ENCODE results near the gene AKR1D1. TPM values are rescaled to one million over a fixed set of nuclear protein-coding genes. Genes with fewer than 3 reads are reported as not detected.
"Not testable (repeated sequence)": the region's sequence is repeated elsewhere in the genome, so short reads cannot be mapped to it uniquely, and the experiment has no call there.

The AKR1D1 gene
- polyA plus RNA-seq, 4 donors, result 24.9 TPM; not detected in 3

- Histone ChIP-seq H3K27ac (ENCODE audit: low read depth in 1 of 3, low read length in 2 of 3) (no peak overlapping the region), H3K4me3 (ENCODE audit: low read depth in 1 of 3, low read length in 3 of 3) (no peak overlapping the region), H3K4me1 (ENCODE audit: control insufficient read depth in 3 of 3, insufficient read depth in 2 of 3, low read depth in 1 of 3, low read length in 2 of 3) (no peaks in the 10 kb centered on the region), H3K36me3 (ENCODE audit: control insufficient read depth in 3 of 3, insufficient read depth in 2 of 3, low read depth in 1 of 3, low read length in 3 of 3) (no peaks in the 10 kb centered on the region), H3K9me3 (ENCODE audit: control insufficient read depth in 2 of 2, insufficient read depth in 1 of 2, low read depth in 1 of 2, low read length in 1 of 2) (no peaks in the 10 kb centered on the region), H3K27me3 (ENCODE audit: control insufficient read depth in 3 of 3, insufficient read depth in 3 of 3, low read length in 3 of 3) (no peaks in the 10 kb centered on the region)
- DNase-seq (no peak), FAIRE-seq (no peak)
- 64 to 79% (median 65%) methylated on average over 2 of the region's 2 CpGs for WGBS, 3 donors
Observed at GRCh38 chr7:138137423-138138171, 61.3 kb downstream of the AKR1D1 start.

GRCh38 chr7:138138244-138138643, 62.0 kb downstream of the AKR1D1 start:
- no peaks in the 10 kb centered on the region for H3K36me3 ChIP-seq (ENCODE audit: control insufficient read depth in 3 of 3, insufficient read depth in 2 of 3, low read depth in 1 of 3, low read length in 3 of 3)
- FAIRE-seq (no peak), DNase-seq (no peak)
- 67 to 83% (median 79%) methylated on average over 2 to 3 of the region's 3 CpGs for WGBS, 3 donors
- no peaks in the 10 kb centered on the region for H3K27me3 ChIP-seq (ENCODE audit: control insufficient read depth in 3 of 3, insufficient read depth in 3 of 3, low read length in 3 of 3)
- H3K9me3 ChIP-seq (ENCODE audit: control insufficient read depth in 2 of 2, insufficient read depth in 1 of 2, low read depth in 1 of 2, low read length in 1 of 2), result no peaks in the 10 kb centered on the region
- no peak overlapping the region for H3K27ac ChIP-seq (ENCODE audit: low read depth in 1 of 3, low read length in 2 of 3)
- H3K4me1 ChIP-seq (ENCODE audit: control insufficient read depth in 3 of 3, insufficient read depth in 2 of 3, low read depth in 1 of 3, low read length in 2 of 3), result no peaks in the 10 kb centered on the region
- no peak overlapping the region for H3K4me3 ChIP-seq (ENCODE audit: low read depth in 1 of 3, low read length in 3 of 3)

GRCh38 chr7:138142583-138143201, 66.4 kb downstream of the AKR1D1 start:
- H3K4me1 ChIP-seq (ENCODE audit: control insufficient read depth in 3 of 3, insufficient read depth in 2 of 3, low read depth in 1 of 3, low read length in 2 of 3), result no peaks in the 10 kb centered on the region
- H3K36me3 ChIP-seq (ENCODE audit: control insufficient read depth in 3 of 3, insufficient read depth in 2 of 3, low read depth in 1 of 3, low read length in 3 of 3), result no peaks in the 10 kb centered on the region
- no peaks in the 10 kb centered on the region for H3K27me3 ChIP-seq (ENCODE audit: control insufficient read depth in 3 of 3, insufficient read depth in 3 of 3, low read length in 3 of 3)
- no peak for DNase-seq
- H3K27ac ChIP-seq (ENCODE audit: low read depth in 1 of 3, low read length in 2 of 3), result no peak overlapping the region
- no peaks in the 10 kb centered on the region for H3K9me3 ChIP-seq (ENCODE audit: control insufficient read depth in 2 of 2, insufficient read depth in 1 of 2, low read depth in 1 of 2, low read length in 1 of 2)
- no peak for FAIRE-seq
- no peak overlapping the region for H3K4me3 ChIP-seq (ENCODE audit: low read depth in 1 of 3, low read length in 3 of 3)

- H3K36me3 ChIP-seq (ENCODE audit: control insufficient read depth in 3 of 3, insufficient read depth in 2 of 3, low read depth in 1 of 3, low read length in 3 of 3), result no peaks in the 10 kb centered on the region
- no peaks in the 10 kb centered on the region for H3K9me3 ChIP-seq (ENCODE audit: control insufficient read depth in 2 of 2, insufficient read depth in 1 of 2, low read depth in 1 of 2, low read length in 1 of 2)
- H3K4me3 ChIP-seq (ENCODE audit: low read depth in 1 of 3, low read length in 3 of 3), result no peak overlapping the region
- FAIRE-seq, result no peak
- no peak overlapping the region for H3K27ac ChIP-seq (ENCODE audit: low read depth in 1 of 3, low read length in 2 of 3)
- H3K4me1 ChIP-seq (ENCODE audit: control insufficient read depth in 3 of 3, insufficient read depth in 2 of 3, low read depth in 1 of 3, low read length in 2 of 3), result no peaks in the 10 kb centered on the region
- H3K27me3 ChIP-seq (ENCODE audit: control insufficient read depth in 3 of 3, insufficient read depth in 3 of 3, low read length in 3 of 3), result no peaks in the 10 kb centered on the region
- DNase-seq, result no peak
- WGBS, 3 donors, result 73 to 82% (median 78%) methylated on average over 2 of the region's 2 CpGs
Observed at GRCh38 chr7:138144958-138145357, 68.7 kb downstream of the AKR1D1 start.

GRCh38 chr7:138146221-138146620, 70.0 kb downstream of the AKR1D1 start:
- not testable (repeated sequence) for H3K4me1 ChIP-seq (ENCODE audit: control insufficient read depth in 3 of 3, insufficient read depth in 2 of 3, low read depth in 1 of 3, low read length in 2 of 3); H3K4me3 ChIP-seq (ENCODE audit: low read depth in 1 of 3, low read length in 3 of 3); H3K27me3 ChIP-seq (ENCODE audit: control insufficient read depth in 3 of 3, insufficient read depth in 3 of 3, low read length in 3 of 3); H3K27ac ChIP-seq (ENCODE audit: low read depth in 1 of 3, low read length in 2 of 3); FAIRE-seq; DNase-seq; H3K9me3 ChIP-seq (ENCODE audit: control insufficient read depth in 2 of 2, insufficient read depth in 1 of 2, low read depth in 1 of 2, low read length in 1 of 2); H3K36me3 ChIP-seq (ENCODE audit: control insufficient read depth in 3 of 3, insufficient read depth in 2 of 3, low read depth in 1 of 3, low read length in 3 of 3)
- WGBS, 3 donors, result 86 to 94% (median 93%) methylated on average over 15 to 19 of the region's 19 CpGs

- DNase-seq, result not testable (repeated sequence)
Observed at GRCh38 chr7:138146757-138147734, 70.8 kb downstream of the AKR1D1 start.

GRCh38 chr7:138151731-138152577, 75.7 kb downstream of the AKR1D1 start:
- no peak overlapping the region for H3K4me3 ChIP-seq (ENCODE audit: low read depth in 1 of 3, low read length in 3 of 3)

More at GRCh38 chr7:138146757-138147734, 70.8 kb downstream of the AKR1D1 start:
- not testable (repeated sequence) for H3K4me3 ChIP-seq (ENCODE audit: low read depth in 1 of 3, low read length in 3 of 3); H3K9me3 ChIP-seq (ENCODE audit: control insufficient read depth in 2 of 2, insufficient read depth in 1 of 2, low read depth in 1 of 2, low read length in 1 of 2); H3K36me3 ChIP-seq (ENCODE audit: control insufficient read depth in 3 of 3, insufficient read depth in 2 of 3, low read depth in 1 of 3, low read length in 3 of 3); H3K4me1 ChIP-seq (ENCODE audit: control insufficient read depth in 3 of 3, insufficient read depth in 2 of 3, low read depth in 1 of 3, low read length in 2 of 3); H3K27me3 ChIP-seq (ENCODE audit: control insufficient read depth in 3 of 3, insufficient read depth in 3 of 3, low read length in 3 of 3); H3K27ac ChIP-seq (ENCODE audit: low read depth in 1 of 3, low read length in 2 of 3); FAIRE-seq
- 75 to 80% (median 79%) methylated on average over 32 of the region's 32 CpGs for WGBS, 3 donors

More at GRCh38 chr7:138151731-138152577, 75.7 kb downstream of the AKR1D1 start:
- no peaks in the 10 kb centered on the region for H3K9me3 ChIP-seq (ENCODE audit: control insufficient read depth in 2 of 2, insufficient read depth in 1 of 2, low read depth in 1 of 2, low read length in 1 of 2)
- H3K36me3 ChIP-seq (ENCODE audit: control insufficient read depth in 3 of 3, insufficient read depth in 2 of 3, low read depth in 1 of 3, low read length in 3 of 3), result no peaks in the 10 kb centered on the region
- 52 to 68% (median 66%) methylated on average over 4 of the region's 4 CpGs for WGBS, 3 donors
- FAIRE-seq, result no peak
- no peaks in the 10 kb centered on the region for H3K27me3 ChIP-seq (ENCODE audit: control insufficient read depth in 3 of 3, insufficient read depth in 3 of 3, low read length in 3 of 3)
- H3K27ac ChIP-seq (ENCODE audit: low read depth in 1 of 3, low read length in 2 of 3), result no peak overlapping the region
- no peaks in the 10 kb centered on the region for H3K4me1 ChIP-seq (ENCODE audit: control insufficient read depth in 3 of 3, insufficient read depth in 2 of 3, low read depth in 1 of 3, low read length in 2 of 3)
- DNase-seq, result no peak
